Skin epidermis (tissue), 12 donors: ENCODE results near the gene CCSER1.
"Not testable (repeated sequence)": the region's sequence is repeated elsewhere in the genome, so short reads cannot be mapped to it uniquely, and the experiment has no call there.

Experiments used
- H3K27ac ChIP-seq, 21 experiments: fragments of 200-600 bp; sonication (generic) in 11 of 21; one replicate each; pipeline ENCODE4 v1.5.0; 2020; ENCODE audit warnings: mild to moderate bottlenecking in 3 of 21, inconsistent platforms in 2 of 21, moderate library complexity in 2 of 21
- H3K4me3 ChIP-seq, 7 experiments: fragments of 200-600 bp; sonication (generic) in 2 of 7; one replicate each; pipeline ENCODE4 v1.5.0; 2020; ENCODE audit warnings: inconsistent platforms in 2 of 7, mild to moderate bottlenecking in 2 of 7, moderate library complexity in 1 of 7

Gene CCSER1

DNA sequence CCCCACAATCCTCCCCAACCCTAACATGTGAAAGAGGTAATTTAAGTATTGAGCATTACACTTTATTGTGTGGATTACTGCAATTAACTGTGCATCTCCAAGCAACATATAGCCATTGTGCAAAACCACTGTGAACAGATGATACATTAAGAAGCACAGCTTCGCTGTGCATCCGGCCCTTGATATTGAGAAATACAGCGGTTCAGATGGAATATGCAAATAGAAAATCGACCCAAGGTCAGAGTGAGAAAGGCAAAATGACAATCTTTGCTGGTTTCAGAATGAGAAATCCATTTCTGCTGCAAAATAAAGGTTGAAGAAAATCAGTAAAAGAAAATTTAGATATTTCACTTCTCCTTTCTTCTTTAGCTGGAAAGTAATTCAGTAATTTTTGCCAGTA lies 1370.7 kb downstream of the CCSER1 start:
- Histone ChIP-seq H3K4me3 (no peak overlapping the region), H3K27ac (no peak overlapping the region)

DNA sequence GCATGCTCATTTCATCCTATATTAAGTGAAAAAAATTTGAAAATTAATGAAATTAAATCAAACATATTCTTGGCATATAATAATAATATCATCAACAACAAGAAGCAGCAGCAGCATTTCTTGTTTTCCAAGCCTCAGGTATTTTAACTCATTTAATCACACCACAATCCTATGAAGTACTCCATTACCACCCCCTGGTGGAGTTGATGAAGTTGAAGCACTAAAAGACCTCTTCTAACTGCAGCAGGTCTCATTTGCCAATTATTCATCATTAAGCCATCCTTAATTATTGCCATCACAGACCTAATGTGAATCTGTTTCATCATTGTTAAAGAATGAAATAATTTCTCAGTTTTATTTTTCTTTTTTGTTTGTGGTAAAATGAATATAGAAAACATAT lies 1375.2 kb downstream of the CCSER1 start:
- Histone ChIP-seq H3K4me3 (no peak overlapping the region), H3K27ac (no peak overlapping the region)

DNA sequence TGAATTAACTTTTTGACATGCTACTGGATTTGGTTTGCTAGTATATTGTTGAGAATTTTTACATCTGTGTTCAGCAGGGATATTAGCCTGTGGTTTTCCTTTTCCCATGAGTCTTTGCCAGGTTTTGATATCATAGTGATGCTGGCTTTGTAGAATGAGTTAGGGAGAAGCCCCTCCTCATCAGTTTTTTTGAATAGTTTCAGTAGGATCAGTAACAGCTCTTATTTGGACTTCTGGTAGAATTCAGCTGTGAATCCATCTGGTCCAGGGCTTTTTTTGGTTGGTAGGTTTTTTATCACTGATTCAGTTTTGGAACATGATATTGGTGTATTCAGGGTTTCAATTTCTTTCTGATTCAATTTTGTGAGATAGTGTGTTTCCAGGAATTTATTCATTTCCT lies 1386.1 kb downstream of the CCSER1 start:
- Histone ChIP-seq H3K27ac (no peak overlapping the region), H3K4me3 (no peak overlapping the region)

DNA sequence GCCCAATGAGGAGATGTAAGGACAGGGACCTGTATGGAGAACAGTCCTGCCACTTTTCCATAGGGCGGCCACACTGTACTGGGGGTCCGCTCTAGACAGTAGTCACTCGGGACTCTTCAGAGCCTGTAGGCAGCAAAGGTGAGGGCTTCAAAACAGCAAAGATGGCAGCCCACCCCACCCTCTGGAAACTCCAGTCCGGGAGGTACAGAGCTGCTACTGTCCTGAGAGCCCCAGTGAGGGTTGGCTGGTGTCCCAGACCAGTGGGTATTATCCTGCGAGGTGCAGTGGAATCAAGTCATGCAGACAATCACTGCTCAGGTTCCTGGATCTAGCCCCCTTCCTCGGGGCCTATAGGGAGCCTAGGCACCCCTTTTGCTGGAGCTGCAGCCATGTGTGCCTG lies 1392.0 kb downstream of the CCSER1 start:
- H3K4me3 ChIP-seq = no peak overlapping the region
- no peak overlapping the region for H3K27ac ChIP-seq

DNA sequence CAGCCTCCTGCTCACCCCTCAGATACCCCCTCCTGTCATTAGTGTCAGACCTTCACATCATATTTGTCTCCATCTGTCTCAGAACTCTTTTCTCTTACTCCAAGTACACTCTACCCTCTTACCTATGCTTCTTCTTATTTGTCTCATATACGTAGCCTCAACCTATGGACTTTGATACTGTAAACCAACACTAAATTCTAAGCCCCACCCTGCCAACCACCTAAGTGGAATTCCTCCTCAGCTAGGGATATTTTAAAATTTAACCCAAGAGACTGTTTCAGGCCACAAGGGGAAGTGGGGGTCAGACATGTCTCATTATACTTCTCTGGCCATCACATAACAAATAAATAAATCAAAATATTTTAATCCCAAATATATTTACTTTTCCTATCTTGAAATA lies 1398.4 kb downstream of the CCSER1 start:
- Histone ChIP-seq H3K27ac (no peak overlapping the region), H3K4me3 (no peak overlapping the region)

DNA sequence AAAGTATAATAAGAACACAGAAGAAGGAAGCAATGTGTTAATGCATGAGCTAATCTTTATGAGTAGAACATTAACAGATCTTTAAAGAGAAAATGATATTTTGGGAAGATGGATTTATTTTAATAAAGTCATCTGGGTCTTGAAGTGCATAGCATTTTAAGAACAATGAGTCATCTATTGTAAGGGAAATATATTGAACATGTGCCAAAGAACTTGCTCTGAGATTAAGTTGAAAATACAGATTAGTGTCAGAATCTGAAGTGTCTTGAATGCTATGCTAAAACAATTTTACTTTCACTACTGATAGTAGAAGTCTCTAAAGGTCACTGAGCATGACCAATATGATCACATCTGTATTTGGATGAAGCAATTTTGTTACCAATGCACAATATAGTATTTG lies 1399.9 kb downstream of the CCSER1 start:
- Histone ChIP-seq H3K4me3 (no peak overlapping the region), H3K27ac (no peak overlapping the region)

DNA sequence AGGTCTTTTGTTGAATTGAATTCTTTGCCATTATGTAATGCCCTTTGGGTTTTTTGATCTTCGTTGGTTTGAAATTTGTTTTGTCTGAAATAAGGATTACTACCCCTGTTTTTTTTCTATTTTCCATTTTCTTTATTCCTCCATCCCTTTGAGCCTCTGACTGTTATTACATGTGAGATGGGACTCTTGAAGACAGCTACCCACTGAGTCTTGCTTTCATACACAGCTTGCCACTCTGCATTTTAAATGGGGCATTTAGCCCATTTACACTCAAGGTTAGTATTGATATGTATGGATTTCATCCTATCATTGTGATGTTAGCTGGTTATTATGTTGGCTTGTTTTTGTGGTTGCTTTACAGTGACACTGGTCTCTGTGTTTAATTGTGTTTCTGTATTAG lies 1440.4 kb downstream of the CCSER1 start:
- Histone ChIP-seq H3K27ac (no peak overlapping the region), H3K4me3 (no peak overlapping the region)

DNA sequence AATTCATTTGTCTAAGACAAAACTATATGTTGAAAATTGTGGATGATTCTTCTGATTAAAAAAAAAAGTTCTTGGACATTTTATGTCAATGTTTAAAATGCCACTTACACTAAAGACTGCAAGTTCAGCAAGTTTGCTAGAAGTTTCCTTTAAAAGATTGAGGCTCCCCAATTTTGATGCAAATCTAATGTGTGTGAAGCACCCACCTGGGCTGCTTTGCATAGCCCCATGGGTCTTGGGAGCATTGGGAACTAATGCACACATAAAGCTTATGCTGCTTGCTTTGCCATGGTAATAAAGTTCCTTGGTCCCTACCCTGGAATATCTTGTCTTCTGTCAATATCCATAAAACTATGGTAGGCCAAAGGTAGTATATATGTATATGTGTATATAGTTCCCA lies 1450.7 kb downstream of the CCSER1 start:
- H3K4me3 ChIP-seq = no peak overlapping the region
- no peak overlapping the region for H3K27ac ChIP-seq

DNA sequence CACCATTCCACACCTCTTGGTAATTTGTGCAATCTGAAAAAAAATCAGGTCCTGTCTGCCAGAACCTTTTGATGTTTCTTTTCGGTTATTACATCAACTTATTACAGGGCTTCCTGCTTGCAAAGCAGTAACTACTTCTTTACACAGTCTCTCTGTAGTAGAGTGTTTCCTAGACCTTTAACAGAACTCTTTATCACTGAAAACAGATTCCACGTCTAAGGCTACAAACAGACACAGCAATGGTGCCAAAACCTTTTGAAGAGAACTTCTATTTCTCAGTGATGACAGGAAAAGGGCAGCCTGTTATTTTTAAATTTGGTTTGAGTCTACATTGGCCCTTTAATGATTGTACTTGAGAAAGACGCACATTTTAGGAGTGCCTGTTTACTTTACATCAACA lies 1463.1 kb downstream of the CCSER1 start:
- H3K4me3 ChIP-seq = no peak overlapping the region
- no peak overlapping the region for H3K27ac ChIP-seq

DNA sequence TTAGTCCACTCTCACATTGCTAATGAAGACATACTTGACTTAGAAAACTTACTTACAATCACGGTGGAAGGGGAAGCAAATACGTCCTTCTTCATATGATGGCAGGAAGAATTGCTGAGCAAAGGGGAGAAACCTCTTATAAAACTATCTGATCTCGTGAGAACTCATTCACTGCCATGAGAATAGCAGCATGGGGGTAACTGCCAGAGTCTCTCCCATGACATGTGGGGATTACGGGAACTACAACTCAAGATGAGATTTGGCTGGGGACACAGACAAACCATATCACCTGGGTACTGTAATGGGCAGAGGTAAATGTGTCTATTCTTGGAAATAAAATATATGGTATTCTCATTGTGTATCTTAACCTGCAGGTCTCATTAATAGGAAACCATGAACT lies 1464.9 kb downstream of the CCSER1 start:
- Histone ChIP-seq H3K27ac (no peak overlapping the region), H3K4me3 (no peak overlapping the region)

DNA sequence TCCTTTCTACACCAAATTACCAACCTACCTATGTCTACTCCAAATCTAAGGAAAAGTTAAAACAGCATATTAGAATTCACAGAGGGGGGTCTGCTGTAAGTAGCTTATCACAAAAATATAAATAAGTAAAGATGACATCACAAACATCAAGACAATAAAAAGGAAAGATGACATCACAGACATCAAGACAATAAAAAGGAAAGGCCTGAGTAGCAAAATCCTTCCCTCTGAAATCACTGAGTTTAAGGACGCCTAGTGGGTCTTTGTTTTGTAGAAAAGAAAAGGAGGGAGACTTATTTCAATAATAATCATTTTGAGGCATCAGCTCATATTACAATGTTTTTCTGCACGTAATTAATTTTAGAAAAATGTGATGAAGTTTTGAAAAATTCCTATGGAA lies 1469.5 kb downstream of the CCSER1 start:
- Histone ChIP-seq H3K4me3 (no peak overlapping the region), H3K27ac (no peak overlapping the region)

DNA sequence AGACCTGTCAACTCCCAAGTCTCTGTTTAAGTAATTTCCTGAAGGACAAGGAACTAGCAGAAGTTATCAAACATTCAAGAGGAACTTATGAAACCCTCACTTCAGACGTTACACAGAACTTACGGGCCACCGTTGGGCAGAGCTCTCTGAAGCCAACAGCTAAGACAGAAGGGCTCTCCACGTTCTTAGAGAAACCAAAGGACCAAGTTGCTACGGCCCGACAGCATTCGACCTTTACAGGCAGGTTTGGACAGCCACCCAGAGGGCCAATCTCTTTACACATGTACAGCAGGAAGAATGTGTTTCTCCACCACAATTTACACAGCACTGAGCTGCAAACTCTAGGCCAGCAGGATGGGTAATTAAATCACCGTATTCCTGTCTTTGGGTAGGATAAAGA lies 1471.5 kb downstream of the CCSER1 start:
- H3K4me3 ChIP-seq = no peak overlapping the region
- no peak overlapping the region for H3K27ac ChIP-seq

DNA sequence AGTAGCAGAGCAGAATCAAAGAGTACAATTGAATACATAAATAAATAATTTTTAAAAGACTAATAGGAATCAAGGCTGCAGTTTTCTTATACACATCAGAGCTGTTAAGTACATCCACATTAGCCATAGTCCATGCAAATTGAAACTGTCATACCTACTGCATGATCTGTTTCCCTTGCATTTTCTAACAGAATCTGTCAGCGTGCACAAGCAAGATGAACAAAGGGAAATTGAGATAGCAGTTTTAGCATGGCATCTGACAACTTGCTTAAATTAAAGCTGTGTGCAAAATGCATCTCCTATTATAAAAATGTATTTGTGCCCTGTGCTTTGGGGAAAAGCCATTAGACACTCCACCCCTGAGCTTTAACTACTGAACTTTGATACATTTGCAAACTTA lies 1473.1 kb downstream of the CCSER1 start:
- H3K4me3 ChIP-seq = no peak overlapping the region
- no peak overlapping the region for H3K27ac ChIP-seq

DNA sequence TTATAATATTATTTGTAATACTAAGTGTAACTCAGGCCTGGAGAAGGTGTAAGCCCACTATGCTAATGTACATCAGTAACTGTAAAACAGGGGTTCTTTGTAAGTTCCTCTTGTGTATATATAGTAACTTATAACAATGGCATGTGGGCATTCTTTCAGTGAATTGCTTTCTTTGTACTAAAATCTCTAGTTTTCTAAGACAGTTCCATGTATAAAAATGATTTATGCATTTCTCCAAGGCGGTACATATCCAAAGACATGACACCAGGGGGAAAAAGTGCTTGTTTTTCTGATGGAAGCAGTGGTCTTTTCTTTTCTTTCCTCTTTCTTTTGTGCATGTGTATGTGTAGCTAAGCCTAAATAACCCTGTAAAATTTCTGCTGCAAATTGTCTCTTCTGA lies 1474.2 kb downstream of the CCSER1 start:
- H3K4me3 ChIP-seq = no peak overlapping the region
- no peak overlapping the region for H3K27ac ChIP-seq

DNA sequence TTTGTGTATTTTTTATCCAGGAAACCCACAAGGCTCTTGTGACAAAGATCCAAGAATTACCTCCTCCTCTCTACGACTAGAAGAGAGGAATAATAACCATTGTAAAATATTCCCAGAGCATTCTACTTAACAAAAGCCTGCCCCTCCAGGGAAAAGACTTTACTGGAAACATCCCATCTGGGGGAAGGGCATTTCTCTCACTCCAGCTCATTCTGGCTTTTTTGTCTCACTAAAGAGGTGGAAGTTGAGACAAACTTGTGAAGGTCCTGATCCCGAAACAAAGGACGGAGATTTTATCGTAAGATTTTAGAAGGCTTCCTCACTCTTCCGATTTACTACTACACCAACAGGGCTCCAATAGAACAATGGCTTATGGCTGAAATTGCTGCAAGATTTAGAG lies 1484.6 kb downstream of the CCSER1 start:
- Histone ChIP-seq H3K27ac (no peak overlapping the region), H3K4me3 (no peak overlapping the region)

DNA sequence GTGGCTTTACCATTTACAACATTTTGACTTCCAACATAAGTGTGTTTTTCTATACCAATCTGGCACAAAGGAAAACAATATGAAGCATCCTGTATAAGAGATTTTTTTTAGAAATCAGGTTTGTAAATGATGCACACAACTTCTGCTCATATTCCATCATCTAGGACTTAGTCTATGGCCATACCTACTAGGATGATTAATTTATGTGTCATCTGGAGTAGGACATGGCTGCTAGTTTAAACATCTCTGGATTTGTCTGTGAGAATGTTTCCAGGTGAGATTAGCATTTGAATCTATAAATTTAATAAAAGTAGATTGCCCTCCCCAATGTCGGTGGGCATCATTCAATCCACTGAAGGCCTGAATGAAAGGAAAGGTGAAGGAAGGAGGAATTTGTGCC lies 1493.8 kb downstream of the CCSER1 start:
- H3K27ac ChIP-seq = no peak overlapping the region
- H3K4me3 ChIP-seq = no peak overlapping the region

DNA sequence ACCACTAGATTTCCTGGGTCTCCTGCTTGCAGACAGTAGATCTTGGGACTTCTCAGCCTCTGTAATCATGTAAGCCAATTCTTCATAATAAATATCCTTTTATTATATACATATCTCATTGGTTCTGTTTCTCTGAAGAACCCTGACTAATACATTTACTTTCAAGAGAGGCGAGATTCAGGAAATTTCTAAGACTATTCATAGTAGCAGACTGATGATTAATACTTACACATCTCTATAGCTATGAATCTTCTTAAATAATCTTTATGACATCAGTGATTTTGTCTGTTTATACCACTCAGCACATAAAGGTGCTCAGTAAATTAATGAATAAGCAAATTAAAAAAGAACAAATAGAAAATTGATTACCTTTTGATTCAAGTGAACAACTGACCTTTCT lies 1494.3 kb downstream of the CCSER1 start:
- H3K4me3 ChIP-seq = no peak overlapping the region
- H3K27ac ChIP-seq = no peak overlapping the region

DNA sequence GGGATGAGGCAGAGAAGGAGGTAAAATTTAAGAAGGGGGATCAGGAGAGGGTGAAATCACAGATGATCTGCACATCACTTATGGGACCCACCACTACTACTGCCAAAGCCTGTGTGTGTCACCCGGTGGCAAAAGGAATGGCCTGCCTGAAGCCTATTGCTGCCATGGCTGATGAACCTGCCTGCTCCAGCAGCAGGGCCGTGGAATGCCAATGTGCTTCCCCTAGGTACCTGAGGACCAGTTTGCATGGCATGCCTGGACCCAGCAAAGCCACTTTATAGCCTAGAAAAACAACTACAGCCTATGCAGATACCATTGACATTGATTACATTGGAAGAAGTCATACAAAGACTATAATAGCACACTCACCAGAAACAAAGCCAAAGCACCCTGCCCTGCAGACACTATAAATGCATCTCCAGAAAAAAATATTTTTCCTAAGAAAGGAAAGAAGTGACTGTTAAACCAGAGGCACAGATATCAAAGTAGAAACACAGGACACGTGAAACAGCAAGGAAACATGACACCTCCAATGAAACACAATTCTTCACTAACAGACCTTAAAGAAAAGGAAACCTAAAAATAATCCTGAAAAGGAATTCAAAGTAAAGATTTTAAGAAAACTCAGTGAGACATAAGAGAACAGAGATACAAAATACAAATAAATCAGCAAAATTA lies 1495.9 kb downstream of the CCSER1 start:
- no peak overlapping the region for H3K4me3 ChIP-seq
- H3K27ac ChIP-seq = no peak overlapping the region

DNA sequence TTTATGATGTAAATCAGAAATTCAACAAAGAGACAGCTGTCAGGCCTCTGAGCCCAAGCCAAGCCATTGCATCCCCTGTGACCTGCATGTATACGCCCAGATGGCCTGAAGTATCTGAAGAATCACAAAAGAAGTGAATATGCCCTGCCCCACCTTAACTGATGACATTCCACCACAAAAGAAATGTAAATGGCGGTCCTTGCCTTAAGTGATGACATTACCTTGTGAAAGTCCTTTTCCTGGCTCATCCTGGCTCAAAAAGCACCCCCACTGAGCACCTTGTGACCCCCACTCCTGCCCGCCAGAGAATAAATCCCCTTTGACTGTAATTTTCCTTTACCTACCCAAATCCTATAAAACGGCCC lies 1496.4 kb downstream of the CCSER1 start:
- not testable (repeated sequence) for H3K27ac ChIP-seq, H3K4me3 ChIP-seq

DNA sequence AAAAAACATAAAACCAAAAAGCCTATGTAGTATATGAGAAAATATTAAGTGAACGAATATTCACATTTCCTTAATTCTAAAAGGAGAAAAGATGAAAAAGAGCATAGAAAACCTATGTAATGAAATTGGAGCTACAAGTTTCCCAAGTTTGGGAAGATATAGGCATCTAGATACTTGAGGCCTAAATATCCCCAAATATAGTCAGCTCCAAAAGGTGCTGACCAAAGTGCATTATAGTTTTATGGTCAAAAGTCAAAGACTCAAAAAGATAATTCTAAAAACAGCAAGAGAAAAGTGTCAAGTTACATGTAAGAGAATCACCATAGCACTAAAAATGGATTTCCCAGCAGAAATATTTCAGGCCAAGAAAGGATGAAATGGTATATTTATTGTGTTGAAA lies 1502.9 kb downstream of the CCSER1 start:
- Histone ChIP-seq H3K4me3 (no peak overlapping the region), H3K27ac (no peak overlapping the region)

DNA sequence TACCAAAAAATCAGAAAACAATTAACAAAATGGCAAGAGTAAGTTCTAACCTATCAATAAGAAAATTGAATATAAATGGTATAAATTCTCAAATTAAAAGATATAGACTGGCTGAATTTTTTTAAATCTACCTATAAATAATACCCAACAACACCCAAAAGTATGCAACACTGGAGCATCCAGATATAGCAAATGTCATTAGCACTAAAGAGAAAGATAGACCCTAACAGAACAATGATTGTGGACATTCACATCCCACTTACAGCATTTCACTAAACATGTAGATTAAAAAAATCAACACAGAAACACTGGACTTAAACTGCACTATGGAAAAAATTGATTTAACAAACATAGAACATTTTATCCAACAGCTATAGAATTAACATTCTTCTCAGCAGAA lies 1503.6 kb downstream of the CCSER1 start:
- Histone ChIP-seq H3K4me3 (no peak overlapping the region), H3K27ac (no peak overlapping the region)

DNA sequence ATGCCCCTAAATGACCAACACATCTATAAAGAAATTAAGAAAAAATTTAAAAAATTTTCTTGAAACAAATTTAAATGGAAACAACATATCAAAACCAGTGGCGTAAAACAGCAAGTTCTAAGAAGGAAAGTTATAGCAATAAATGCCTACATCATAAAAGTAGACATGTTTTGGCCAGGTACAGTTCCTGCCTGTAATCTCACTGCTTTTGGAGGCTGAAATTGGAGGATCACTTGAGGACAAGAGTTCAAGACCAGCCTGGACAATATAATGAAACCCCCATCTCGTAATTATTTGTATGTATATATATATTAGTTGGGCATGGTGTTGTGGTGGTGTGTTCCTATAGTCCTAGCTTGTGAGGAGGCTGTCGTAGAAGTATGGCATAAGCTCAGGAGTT lies 1504.1 kb downstream of the CCSER1 start:
- Histone ChIP-seq H3K4me3 (no peak overlapping the region), H3K27ac (no peak overlapping the region)

DNA sequence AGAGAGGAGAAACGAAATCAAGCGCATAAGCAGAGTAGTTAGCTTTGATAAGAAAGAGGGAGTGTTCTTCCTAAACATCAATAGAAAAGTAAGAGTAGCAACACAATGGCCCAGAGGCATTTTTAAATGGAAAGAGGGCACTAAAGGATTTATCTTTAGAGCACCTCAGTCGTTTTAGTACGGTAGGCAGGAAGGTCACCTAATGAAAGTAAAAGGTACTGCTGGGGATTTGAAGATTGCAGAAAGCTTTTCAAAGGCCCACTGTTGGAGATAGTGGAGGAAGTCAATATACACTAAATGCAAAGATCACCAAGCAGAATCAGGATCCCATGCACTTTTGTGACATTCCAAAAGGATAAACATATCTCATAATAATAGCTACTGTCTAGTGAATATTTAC lies 1508.9 kb downstream of the CCSER1 start:
- H3K27ac ChIP-seq = no peak overlapping the region
- H3K4me3 ChIP-seq = no peak overlapping the region
